ENCODE results near the gene GALNT12.

DNA sequence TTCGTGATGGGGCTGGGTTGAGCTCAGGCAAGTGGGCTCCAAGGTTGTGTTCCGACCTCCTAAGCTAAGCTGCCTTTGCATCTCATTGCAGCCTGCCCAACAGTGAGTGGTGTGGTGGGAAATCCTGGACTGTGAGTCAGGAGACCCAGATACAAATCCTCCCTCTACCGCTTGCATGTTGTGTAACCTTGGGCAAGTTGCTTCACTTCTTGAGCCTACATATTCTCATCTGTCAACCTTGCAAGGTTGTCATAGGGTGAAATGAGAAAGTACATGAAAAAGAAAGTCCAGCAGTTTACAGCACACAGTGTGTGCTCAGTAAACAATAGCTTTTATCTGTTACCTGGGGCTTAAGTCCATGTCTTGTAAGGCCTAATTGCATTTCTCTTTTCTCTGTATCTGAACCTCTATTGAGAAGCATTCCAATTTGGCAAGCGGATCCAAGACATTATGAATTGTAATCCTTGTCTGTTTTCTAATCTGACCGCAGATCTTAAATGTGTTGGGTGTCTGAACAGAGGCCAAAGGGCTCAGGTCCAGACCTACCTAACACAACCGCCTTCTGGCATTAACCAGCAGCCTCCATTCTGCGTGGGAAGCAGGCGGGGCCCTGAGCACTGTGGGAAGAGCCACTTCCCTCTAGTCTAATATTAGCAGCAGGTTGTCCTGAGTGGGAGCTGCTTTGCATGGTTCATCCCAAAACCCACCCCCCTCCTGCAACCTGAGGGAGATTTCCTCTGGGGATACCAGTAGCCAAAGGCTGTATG lies 1.8 kb upstream of the GALNT12 start:
- TF ChIP-seq, protein P1, sequence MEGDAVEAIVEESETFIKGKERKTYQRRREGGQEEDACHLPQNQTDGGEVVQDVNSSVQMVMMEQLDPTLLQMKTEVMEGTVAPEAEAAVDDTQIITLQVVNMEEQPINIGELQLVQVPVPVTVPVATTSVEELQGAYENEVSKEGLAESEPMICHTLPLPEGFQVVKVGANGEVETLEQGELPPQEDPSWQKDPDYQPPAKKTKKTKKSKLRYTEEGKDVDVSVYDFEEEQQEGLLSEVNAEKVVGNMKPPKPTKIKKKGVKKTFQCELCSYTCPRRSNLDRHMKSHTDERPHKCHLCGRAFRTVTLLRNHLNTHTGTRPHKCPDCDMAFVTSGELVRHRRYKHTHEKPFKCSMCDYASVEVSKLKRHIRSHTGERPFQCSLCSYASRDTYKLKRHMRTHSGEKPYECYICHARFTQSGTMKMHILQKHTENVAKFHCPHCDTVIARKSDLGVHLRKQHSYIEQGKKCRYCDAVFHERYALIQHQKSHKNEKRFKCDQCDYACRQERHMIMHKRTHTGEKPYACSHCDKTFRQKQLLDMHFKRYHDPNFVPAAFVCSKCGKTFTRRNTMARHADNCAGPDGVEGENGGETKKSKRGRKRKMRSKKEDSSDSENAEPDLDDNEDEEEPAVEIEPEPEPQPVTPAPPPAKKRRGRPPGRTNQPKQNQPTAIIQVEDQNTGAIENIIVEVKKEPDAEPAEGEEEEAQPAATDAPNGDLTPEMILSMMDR (conservative IDR thresholded peaks at IDR 0.05; ENCODE audit: low read depth, low read length), result no peak
- TF ChIP-seq EZH2phosphoT487 (IDR thresholded peaks at IDR 0.05; ENCODE audit: borderline replicate concordance, low read length), result no peak
